NCI-H187 (cell line): ENCODE results near the gene RASGRF1.

Experiments used
- DNase-seq, 2 experiments: peaks; one replicate each; lab custom pipeline; 2025; lab: John Stamatoyannopoulos, UW

Gene RASGRF1

DNA sequence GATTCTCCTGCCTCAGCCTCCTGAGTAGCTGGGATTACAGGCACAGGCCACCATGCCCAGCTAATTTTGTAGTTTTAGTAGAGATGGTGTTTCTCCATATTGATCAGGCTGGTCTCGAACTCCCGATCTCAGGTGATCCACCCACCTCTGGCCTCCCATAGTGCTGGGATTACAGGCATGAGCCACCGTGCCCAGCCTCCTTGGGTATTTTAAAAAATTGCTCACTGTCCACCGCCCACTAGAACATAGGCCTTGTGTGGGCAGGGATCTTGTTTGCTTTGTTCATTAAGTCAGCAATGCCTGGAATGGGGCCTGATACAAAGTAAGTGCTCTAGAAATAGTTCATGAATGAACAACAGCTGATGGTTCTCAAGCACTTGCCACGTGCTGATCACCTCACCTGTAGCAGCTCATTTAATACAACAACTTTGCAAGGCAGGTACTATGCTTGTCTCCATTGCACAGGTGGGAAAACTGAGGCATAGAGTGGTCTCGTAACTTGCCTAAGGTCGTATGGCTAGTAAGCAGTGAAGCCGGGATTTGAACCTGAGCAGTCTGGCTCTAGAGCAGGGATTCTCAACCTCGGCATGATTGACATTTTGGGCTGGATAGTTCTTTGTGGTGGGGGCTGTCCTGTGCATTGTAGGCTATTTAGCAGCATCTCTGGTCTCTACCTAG is 133.0 kb downstream of the RASGRF1 start:
- DNase-seq, result no peak

DNA sequence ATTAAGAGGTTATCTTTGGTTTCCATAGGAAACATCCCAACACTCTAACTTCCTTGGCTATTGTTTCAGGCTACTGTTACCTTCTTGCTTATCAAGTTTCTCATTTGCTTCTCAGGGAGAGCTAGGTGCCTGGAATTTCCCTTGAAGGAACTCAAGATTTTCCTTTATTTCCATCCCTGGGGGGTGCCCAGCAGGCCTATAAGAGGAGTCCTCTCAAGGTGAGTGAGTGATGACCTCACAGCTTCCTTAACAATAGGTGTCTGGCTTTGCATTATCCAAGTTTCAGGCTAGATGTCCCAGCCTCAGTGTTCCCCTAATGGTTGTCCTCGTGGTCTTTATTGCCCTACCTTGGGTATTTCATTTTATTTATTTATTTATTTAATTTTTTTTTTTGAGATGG is 133.6 kb downstream of the RASGRF1 start:
- no peak for DNase-seq

DNA sequence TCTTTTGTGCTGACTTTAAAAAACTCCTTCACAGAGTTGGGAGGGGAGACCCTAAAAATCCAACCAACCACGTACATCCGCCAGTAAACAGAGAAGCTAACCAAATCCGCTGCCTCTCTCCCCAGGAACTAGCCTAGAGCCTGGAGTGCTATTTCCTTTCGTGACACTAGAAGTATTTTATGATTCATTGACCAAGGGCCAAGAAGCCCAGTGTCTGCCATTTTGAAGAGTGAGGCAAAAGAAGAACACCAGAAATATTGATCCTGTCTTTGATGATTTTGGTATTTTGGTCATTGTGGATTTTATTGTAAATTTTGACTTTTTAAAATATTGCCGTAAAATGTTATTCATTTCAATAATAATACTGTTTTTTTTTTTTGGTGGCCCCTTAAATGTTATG is 135.2 kb downstream of the RASGRF1 start:
- no peak for DNase-seq

DNA sequence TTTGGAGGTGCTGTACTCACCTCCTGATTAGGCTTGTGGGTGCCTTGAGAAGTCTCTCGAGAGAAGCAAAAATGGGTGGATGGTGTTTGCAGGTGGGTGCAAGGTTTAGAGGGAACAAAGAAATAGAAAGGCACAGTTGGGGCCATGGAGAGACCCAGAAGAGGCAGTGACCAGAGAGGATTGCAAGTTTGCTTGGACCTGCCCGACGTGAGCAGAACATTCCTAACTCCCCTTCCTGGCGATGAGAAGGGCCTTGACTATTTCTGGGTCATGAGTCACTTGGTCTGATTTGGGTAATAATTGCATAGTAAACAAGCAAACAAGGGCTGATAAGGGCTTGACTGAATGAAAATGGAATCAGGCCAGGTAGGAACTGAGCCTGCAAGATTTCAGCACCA is 138.7 kb downstream of the RASGRF1 start:
- DNase-seq, result no peak

DNA sequence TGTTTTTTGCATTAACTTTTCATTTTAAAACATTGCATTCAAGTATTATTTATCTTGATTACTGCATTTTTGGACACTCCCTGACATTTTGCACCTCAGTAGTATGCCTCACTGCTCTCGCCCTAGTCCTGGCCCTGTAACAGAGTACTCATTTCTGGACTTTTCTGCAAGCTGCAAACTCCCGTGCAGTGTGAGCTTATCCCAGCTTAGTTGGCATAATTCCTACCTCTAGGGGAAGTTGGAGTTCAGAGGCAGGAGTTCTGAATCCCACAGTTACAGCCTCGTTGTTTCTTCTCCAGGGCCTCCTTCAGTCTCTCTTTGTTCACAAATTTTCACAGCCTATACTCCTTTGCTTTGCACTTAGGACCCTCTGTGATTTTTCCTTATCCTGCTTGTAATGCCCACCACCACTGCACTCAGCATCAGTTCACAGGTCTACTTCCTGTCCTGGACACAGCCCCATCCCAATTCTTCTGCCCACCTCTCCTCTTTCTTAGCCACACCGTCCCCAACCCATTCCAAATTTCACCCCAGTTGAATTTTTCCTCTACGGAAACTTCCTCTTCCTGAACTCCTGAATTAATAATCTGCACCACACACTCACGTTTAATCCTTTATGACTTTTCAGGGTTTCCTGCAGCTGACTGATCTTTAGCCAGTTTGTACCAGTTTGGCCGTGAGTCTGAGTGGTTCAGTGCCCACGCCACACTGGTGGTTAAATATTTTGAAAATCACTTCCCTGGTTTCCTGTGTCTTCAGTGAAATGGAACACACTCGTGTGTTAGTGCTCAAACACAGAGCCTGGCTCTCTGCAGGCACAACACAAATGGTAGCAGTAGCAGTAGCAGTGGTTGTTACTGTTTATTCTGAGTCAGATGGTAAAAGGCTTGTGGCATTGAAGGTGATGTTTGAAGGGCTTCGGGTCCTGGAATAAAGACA is 139.4 kb downstream of the RASGRF1 start:
- DNase-seq, result no peak

DNA sequence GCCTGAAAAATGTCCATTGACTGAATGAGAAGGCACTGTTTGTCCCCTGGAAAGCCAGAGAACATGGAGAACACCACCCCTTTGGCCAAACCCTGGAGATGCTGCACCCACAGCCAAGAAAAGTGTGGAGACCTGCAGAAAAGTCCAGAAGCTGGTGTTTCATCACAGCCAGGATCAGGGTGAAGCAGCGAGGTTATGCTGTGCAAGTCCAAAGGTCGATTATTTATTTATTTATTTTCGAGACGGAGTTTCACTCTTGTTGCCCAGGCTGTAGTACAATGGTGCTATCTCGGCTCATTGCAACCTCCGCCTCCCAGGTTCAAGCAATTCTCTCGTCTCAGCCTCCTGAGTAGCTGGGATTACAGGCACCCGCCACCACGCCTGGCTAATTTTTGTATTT is 140.2 kb downstream of the RASGRF1 start:
- no peak for DNase-seq

DNA sequence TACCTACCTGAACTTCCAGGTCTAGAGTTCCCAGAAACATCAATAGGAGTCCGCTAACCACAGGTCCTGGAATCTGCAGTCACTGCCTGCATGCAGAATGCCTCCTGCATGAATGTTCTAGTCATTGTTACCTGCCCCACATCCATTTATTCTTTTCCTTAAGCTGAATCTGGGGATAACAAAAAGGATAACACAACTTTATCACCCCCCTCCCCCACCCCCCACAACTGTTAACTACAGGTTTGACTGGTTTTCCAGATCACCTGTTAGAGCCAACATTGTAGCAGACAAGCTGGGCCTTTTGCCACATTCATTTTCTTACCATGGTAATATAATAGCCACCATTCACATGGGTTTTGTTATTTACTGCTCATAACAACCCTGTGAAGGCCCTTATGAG is 141.1 kb downstream of the RASGRF1 start:
- no peak for DNase-seq

DNA sequence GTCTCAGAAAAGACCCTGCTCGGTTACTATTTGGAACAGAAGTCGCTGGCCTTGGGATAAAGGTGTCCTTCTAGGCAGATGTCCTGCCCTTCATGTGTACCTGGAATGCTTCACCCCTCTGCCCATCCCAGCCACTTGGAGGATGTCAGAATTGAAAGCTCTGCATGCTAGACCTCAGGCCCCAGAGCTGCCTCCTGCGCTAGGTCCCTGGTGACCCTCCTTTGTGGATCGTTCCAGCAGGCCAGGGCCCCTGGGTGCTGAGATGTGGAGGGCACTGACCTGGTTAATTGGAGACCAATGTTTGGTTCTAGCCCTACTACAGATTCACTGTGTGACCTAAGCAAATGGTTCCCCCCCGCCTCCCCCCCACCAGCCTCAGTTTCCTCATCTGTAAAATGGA is 143.1 kb downstream of the RASGRF1 start:
- DNase-seq, result no peak

DNA sequence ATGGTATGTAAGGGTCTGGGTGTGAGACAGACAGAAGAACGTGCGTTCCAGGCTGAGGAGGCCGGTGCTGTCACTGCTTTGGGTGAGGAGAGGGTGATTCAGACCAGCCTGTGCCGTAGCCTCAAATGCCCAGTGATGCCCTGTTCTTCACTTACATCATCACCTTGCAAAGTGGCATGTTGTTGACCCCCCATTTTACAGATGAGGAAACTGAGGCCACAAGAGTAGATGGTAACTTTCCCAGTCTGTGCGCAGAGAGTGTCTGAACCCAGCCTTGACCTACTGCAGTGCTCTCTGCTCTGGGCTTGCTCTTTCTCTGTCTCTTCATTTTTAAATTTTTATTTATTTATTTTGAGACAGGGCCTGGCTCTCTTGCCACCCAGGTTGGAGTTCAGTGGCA is 144.1 kb downstream of the RASGRF1 start:
- DNase-seq, result no peak

DNA sequence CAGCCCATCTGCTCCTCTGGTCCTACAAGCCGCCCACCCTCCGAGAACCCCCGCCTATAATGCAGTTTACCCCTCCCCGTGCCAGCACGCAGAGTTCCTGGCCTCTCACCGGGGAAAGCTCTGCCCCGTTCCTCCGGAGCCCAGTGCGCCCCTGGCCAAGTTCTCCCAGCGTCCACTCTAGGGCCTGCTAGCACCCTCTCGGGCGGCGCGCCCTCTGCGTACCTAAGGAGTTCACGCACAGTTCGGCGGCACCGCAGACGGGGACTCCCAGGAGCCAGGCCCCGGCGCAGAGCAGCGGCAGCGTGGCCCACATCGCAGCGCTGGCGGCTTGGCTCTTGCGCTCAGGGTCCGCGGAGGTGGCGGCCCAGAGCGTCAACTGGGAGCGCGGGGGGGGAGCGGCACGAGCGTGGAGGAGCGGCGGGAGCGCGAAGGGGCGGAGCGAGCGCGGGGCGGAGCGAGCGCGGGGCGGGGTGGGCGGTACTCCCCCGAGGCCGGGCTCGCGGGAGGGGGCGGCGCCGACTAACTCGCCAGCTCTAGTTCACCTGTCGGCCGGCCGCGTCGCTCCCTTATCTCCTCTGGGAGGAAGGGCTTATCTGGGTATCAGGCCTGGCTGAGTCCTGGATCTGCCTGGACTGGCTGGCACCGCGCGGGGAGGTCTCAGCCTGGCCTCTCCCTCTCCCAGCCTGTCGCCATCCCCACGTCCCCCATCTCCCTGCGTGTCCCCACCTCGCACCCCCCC is 145.7 kb downstream of the RASGRF1 start, which contains the start of gene CTSH:
Gene CTSH (minus strand): TSS at position 378 of the 739 bp plus-strand sequence. CDS start 65 bp downstream, at position 313.
- DNase-seq, result peak; percentile 18 to 57

DNA sequence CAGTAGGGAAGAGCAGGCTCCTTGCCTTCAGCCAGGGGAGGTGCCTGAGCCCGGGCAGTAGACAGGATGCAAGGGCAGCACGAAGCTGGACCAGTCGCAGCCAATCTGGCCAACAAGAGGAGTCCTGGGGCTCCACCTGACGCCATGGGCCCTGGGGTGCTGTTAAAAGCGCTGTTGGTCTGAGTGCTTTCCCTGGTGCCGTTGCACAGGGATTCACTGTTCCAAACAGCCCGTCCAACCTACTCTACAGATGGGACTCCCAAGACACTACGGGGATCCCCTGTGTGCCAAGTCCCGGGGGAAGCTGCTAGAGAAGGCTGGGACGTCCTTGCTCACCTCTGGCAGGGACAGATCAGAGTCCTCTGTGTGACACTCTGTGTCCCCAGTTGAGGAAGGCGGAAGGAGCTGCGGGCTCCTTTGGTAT is 146.4 kb downstream of the RASGRF1 start:
- no peak for DNase-seq

DNA sequence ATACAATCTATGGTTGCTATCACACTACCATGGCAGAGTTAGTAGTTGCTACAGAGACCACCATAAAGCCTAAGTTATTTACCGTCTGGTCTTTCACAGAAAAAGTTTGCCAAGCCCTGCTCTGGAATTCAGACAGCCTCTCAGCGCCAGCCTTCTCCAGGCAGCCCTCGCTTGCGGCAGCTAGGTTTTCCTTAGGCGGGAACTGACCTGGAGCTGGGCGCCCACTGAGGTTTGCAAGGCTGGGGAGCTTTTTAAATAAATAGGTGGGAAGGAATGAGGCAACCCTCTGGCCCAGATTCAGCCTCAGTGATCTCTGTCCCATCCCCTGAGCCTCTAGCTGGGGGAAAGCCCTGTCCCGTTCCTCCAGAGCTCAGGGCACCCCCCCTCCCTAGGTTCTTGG is 146.9 kb downstream of the RASGRF1 start:
- DNase-seq, result no peak

DNA sequence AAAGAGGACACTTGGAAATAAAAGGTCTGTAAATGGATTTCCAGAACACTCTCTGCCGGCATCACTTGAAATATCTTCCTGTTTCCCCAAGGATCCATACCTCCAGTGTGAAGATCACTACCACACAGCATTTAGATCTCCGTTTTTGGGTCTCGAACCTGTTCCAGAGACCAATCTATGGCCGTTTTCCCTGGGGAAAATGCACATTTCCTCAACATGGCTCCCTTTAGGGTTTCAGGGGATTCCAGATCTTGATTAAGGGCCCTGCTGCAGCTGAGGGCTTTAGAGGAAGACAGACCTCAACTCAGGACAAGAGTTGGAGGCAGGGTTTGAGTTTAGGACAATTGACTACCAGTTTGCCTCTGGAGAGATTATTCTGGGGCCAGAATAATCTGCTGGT is 147.8 kb downstream of the RASGRF1 start:
- no peak for DNase-seq

DNA sequence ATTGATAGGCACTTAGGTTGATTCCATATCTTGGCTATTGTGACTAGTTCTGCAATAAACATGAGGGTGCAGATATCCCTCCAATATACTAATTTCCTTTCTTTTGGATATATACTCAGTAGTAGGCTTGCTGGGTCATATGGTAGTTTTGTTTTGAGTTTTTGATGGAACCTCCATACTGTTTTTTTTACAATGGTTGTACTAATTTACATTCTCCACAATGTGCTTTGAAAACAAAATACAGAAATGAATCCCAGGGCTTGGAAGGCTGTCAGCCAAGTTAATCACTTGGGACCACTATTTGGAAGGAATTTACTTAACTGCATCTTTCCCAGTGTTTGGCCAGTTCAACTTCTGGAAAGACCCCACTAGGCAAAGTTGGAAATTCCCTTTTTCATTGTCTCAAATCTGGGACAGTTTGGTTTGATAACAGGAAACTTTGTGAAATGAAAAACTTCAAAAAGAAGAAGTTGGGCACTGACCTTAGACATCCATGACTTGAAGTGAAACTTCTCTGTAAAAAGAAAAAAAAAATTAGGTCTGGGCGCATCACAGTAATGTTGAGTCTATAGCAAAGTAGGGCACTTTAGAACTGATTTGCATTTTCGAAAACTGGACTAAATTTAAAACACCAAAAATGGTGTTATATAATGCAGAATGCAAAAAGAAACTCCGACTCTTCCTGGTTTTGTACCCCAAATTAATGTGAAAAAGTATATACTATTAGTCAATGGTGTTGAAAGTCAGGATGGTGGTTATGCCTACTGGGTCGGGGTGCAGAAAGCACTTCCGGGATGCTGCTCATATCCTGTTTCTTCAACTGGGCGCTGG is 151.7 kb downstream of the RASGRF1 start:
- DNase-seq, result no peak

DNA sequence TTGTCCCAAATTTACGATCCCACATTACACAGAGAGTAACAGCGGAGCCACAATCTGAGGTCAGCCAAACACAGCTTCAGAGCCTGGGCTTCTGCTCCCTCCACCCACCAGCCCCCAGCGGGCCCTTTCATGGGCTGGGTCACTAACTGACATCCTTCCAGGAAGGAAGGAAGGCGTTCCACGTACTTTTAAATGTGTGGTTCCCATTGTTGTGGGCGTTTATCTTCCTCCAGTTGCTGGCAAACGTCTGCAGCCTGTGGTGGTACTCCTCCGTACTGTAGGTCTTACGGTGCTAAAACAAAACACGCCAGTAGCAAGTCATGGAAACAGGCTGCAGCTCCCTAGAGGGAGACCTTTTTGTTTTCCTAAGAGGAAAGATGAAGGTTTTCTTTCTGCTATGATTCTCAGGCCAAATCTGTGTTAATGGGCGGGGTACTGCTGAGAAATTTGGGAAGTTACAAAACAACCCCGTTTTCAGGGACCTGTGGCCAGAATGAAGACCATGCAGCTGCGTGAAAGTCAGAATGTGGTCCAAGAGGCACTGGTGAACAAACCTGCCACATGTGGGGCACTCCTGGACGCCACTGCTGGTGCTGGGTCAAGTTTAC is 153.3 kb downstream of the RASGRF1 start:
- DNase-seq, result no peak

DNA sequence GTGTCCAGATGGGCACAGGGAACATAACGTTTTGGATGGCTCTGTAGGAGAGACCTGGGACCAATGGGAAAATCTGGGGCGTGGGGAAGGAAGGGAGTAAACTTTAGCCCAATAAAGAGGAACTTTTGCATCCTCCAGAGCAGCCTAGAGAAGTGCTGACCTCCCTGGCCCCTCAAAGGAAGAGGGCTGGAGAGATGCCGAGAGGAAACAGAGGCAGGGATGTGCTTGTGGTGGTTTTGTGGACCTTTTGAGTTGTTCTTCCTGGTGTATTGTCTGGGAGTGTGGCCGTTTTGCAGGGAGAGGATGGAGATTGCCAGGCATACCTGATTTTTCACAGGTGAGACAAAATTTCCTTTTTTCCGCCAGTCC is 155.9 kb downstream of the RASGRF1 start:
- no peak for DNase-seq

DNA sequence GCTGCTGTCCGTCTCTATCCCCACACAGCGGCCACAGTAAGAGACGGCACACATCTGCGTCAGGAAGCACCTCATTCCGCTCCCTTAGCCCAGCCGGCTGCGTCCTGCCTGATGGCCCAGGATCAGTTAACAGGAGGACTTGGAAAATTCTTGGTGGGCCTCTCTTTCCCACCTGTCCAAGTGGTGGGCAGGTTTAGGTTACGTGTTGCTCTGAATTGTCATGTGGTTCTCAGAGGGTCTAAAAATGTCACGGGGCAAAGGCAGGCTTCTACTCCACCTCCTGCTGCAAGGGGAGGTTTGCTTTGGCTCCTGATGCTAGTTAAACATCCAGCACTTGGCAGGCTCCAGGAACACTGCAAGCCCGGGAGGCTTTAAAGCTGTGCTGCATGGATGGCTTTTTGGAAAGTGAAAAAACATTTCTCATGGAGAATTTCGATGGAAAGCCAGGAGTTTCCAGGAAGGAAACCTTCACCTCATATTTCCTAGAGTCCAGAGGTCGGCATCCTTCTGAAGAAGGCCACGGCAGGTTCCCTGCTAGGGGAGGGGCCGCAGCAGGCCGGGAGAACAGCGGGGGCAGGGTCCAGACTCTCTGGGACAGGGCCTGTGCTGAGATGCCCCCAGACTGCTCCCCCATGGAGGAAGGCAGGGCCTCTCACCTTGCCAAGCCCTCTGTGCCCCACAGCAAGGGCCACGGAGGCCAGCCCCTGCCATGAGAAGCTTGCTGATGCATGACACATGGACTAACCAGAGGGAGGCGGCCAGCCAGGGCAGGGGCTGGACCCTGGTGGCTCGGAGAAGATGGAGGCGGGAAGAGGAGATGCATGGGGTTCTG is 156.5 kb downstream of the RASGRF1 start:
- DNase-seq, result no peak

DNA sequence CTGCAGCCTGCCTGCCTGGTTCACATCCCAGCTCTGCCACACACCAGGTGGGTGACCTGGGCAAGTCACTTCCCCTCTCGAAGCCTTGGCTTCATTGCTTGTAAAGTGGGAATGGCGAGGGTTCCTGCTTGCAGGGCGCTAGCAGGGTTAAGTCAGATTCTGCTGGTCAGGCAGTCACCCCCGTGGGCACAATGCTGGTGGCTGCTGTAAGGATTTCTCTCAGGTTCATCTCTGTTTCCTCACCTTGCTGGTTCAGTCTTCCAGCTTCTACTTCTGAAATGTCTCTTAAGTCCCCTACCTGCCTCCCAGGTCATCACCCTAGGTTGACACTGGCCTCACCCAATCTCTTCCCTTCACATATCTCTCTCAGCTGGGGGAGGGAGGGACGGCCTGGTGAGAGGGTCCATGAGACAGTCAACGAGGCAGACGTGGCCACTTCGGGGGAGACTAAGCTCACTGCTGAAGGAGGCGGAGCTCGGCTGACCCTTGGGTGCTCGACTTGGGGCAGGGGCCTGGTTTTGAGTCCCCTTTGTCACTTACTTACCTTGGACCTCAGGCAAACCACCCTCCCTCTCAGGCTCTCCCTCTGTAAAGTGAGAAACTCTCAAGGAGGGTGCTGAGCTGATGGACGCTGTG is 157.3 kb downstream of the RASGRF1 start:
- no peak for DNase-seq

DNA sequence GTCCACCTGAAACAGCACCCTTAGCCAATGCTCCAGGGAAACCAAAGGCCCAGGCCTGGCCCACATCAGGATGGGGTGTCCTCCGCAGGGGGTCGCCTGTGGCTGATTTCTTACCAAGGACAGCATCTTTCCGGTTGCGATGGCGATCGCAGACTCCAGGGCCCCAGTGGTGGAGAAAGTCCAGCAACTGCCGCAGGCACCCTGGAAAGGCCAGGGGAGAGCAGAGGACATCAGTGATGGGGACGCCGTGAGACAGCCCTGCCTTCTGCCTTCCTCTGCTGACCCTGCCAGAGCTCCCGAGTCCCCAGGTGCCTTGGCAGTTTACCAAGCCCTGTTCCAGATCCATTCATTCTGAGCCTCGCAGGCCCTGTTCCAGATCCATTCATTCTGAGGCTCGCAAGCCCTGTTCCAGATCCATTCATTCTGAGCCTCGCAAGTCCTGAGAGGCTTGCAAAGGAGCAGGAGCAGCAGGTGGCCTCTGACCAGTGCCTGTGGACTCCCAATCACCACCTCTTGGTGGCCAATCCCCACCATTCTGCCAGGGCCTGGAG is 158.2 kb downstream of the RASGRF1 start:
- no peak for DNase-seq
